ENCODE measurements around the gene ADCY3. TPM values are rescaled to one million over a fixed set of nuclear protein-coding genes. Genes with fewer than 3 reads are reported as not detected.

Gene ADCY3
- total RNA-seq, 3 donors from 2014 or later, result 68.7 to 83.7 (median 71.2) TPM

GRCh38 chr2:24785671-24786321 lies 134.2 kb downstream of the ADCY3 start:
- no peaks in the 10 kb centered on the region for H3K4me1 Mint-ChIP-seq (ENCODE audit: low read depth)

GRCh38 chr2:24783641-24784040 lies 136.4 kb downstream of the ADCY3 start:
- DNase-seq (no peak), ATAC-seq (no peak)
- H3K27me3 Mint-ChIP-seq (ENCODE audit: low read depth), result peaks cover 9% of the 10 kb centered on the region
- no peaks in the 10 kb centered on the region for H3K4me1 Mint-ChIP-seq (ENCODE audit: low read depth)
- H3K4me3 Mint-ChIP-seq, result no peak overlapping the region
- H3K36me3 Mint-ChIP-seq (ENCODE audit: insufficient read depth), result peaks cover under 1% of the 10 kb centered on the region
- peaks cover 4% of the 10 kb centered on the region for H3K9me3 Mint-ChIP-seq

More at GRCh38 chr2:24785671-24786321, 134.2 kb downstream of the ADCY3 start:
- DNase-seq, result no peak
- Mint-ChIP-seq H3K36me3 (ENCODE audit: insufficient read depth) (peaks cover 8% of the 10 kb centered on the region), H3K27me3 (ENCODE audit: low read depth) (peaks cover 6% of the 10 kb centered on the region), H3K4me3 (no peak overlapping the region), H3K9me3 (no peaks in the 10 kb centered on the region)
- no peak for ATAC-seq

GRCh38 chr2:24779116-24779515 lies 140.9 kb downstream of the ADCY3 start:
- DNase-seq (no peak), ATAC-seq (no peak)
- H3K36me3 Mint-ChIP-seq (ENCODE audit: insufficient read depth), result no peaks in the 10 kb centered on the region
- no peak overlapping the region for H3K4me3 Mint-ChIP-seq
- peaks cover 10% of the 10 kb centered on the region for H3K27me3 Mint-ChIP-seq (ENCODE audit: low read depth)
- H3K9me3 Mint-ChIP-seq, result peaks cover 4% of the 10 kb centered on the region
- no peaks in the 10 kb centered on the region for H3K4me1 Mint-ChIP-seq (ENCODE audit: low read depth)

- Mint-ChIP-seq H3K9me3 (no peaks in the 10 kb centered on the region), H3K4me3 (no peak overlapping the region), H3K4me1 (ENCODE audit: low read depth) (no peaks in the 10 kb centered on the region), H3K36me3 (ENCODE audit: insufficient read depth) (peaks cover 8% of the 10 kb centered on the region), H3K27me3 (ENCODE audit: low read depth) (peaks cover 2% of the 10 kb centered on the region)
- ATAC-seq, result no peak
- DNase-seq, result no peak
These were observed 145.7 kb downstream of the ADCY3 start for GRCh38 chr2:24774373-24774772.

- Mint-ChIP-seq H3K4me3 (no peak overlapping the region), H3K4me1 (ENCODE audit: low read depth) (no peaks in the 10 kb centered on the region), H3K27me3 (ENCODE audit: low read depth) (no peaks in the 10 kb centered on the region), H3K9me3 (no peaks in the 10 kb centered on the region), H3K36me3 (ENCODE audit: insufficient read depth) (peaks cover 15% of the 10 kb centered on the region)
- ATAC-seq (no peak), DNase-seq (no peak)
These were observed 148.1 kb downstream of the ADCY3 start for GRCh38 chr2:24771764-24772586.

- ATAC-seq (no peak), DNase-seq (no peak)
- Mint-ChIP-seq H3K9me3 (no peaks in the 10 kb centered on the region), H3K27me3 (ENCODE audit: low read depth) (no peaks in the 10 kb centered on the region), H3K4me1 (ENCODE audit: low read depth) (no peaks in the 10 kb centered on the region), H3K4me3 (no peak overlapping the region), H3K36me3 (ENCODE audit: insufficient read depth) (peaks cover 20% of the 10 kb centered on the region)
These were observed 149.0 kb downstream of the ADCY3 start for GRCh38 chr2:24771061-24771460.

Other genes starting within 250 kb of the ADCY3 start
- 10 to 100 TPM; 17.6 to 21.6 (median 18.6) TPM for gene PTRHD1, start 126.8 kb downstream of the ADCY3 start, total RNA-seq
- gene CENPO, start 126.8 kb downstream of the ADCY3 start, total RNA-seq, result 10 to 100 TPM; 20.3 to 28.4 (median 28.0) TPM
- 1 to 10 TPM; 3.3 to 3.8 (median 3.5) TPM for gene DNAJC27, start 51.7 kb upstream of the ADCY3 start, total RNA-seq
- gene EFR3B, start 121.8 kb upstream of the ADCY3 start, total RNA-seq, result under 1 TPM; 0.37 to 0.56 (median 0.54) TPM
- gene POMC, start 248.3 kb upstream of the ADCY3 start, total RNA-seq, result 1 to 10 TPM; 4.4 to 5.6 (median 5.2) TPM

Data from activated T-cell treated with anti-CD3 and anti-CD28 coated beads, Interleukin-2, amount 50 U/mL, for 4 hours (primary cell).